AG04449 (cell line): Measurements from ENCODE around the gene MRPL18.

Experiments
- CTCF ChIA-PET: fragments of 350-600 bp; formaldehyde crosslinking; extraction: SDS; loops from one replicate; lab custom pipeline; 2021; ENCODE audit warnings: antibody characterized with exemption; lab: Yijun Ruan, JAX
- POLR2A ChIA-PET: fragments of 400-600, 350-600 bp; formaldehyde crosslinking; extraction: SDS; loops from one replicate; lab custom pipeline; 2020; ENCODE audit warnings: antibody characterized with exemption, inconsistent platforms; lab: Yijun Ruan, JAX
- DNase-seq: peaks from one replicate; pipeline ENCODE4 v3.0.0-alpha.2; 2010; ENCODE audit warnings: low read depth, low spot score
- H3K4me3 ChIP-seq: 2 replicates; pipeline ENCODE4 v1.5.1; 2011; ENCODE audit warnings: low read depth, mild to moderate bottlenecking, control low read depth, low read length
- TF ChIP-seq, protein P1 (sequence below): IDR thresholded peaks from one replicate; pipeline ENCODE4 v1.5.1; 2011; ENCODE audit warnings: mild to moderate bottlenecking, moderate library complexity, low read length, control low read depth, inconsistent platforms; ENCODE audit not compliant: insufficient read depth; ENCODE audit errors: missing control alignments

MRPL18 gene

DNA sequence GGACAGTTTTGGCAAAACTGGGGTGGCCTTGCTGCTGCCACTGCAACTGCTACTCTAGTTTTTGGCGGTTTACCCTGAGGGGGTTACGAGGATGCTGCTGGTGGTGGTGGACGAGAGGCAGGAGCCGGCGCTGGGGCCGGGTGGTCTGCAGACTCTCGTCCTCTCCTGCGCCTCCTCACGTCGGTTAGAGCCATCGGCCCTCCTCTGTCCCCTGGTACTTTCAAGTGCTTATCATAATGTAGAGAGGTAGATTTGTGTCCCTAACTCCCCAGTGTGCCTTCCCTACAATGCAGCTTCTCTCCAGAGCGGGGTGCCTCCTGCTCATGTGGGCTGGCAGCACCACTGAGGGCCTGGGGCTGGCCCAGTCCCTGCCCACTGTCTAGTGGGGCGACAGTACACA, 35.7 kb downstream of the MRPL18 start:
- TF ChIP-seq, protein P1, sequence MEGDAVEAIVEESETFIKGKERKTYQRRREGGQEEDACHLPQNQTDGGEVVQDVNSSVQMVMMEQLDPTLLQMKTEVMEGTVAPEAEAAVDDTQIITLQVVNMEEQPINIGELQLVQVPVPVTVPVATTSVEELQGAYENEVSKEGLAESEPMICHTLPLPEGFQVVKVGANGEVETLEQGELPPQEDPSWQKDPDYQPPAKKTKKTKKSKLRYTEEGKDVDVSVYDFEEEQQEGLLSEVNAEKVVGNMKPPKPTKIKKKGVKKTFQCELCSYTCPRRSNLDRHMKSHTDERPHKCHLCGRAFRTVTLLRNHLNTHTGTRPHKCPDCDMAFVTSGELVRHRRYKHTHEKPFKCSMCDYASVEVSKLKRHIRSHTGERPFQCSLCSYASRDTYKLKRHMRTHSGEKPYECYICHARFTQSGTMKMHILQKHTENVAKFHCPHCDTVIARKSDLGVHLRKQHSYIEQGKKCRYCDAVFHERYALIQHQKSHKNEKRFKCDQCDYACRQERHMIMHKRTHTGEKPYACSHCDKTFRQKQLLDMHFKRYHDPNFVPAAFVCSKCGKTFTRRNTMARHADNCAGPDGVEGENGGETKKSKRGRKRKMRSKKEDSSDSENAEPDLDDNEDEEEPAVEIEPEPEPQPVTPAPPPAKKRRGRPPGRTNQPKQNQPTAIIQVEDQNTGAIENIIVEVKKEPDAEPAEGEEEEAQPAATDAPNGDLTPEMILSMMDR: no peak
- no peak overlapping the region for H3K4me3 ChIP-seq
- ChIA-PET CTCF (no interaction called here), POLR2A (no interaction called here)
- DNase-seq: no peak

DNA sequence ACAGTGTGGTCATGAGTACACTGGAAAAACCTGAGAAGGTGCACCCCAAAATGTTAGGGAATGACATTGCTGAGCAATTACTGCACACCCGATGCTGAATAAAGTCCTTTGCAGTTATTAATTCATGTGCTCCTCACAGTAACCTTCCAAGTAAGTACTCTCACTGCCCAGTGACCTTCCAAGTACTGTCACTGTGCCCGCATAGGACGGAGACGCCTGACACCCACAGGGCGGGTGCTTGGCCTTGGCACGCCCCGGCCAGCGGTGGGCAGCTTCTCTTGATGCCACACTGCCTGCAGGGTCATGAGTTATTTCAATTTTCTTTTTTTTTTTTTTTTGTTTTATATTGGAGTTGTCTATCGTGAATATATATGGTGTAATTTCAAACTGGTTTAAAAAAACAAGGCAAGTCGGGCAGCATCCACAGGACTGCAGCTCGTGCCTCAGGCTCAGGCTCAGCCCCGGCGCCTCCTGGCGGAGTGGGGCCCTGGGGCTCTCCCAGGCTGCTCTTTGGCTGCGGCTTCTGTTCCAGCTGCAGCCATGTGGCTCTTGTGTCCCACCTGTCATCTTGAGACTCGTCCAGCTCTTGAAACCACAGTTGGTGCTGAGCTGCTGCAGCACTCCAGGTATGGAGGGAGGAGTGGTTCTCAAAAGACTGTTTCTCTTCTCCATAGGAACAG, 36.8 kb downstream of the MRPL18 start:
- ChIA-PET POLR2A (no interaction called here), CTCF (no interaction called here)
- DNase-seq: no peak

DNA sequence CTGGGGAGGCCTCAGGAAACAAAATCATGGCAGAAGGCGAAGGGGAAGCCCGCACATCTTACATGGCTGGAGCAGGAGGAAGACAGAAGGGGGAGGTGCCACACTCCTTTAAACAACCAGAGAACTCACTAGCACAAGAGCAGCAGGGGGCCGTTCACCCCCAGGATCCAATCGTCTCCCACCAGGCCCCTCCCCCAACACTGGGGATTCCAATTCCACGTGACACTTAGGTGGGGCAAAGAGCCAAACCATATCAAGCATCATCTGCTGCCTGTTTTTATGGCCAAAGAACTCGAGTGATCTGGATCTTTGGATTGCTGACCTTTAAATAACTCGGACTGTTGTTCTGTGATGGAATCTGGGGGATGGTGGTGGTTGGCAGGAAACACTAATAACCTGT, 37.8 kb downstream of the MRPL18 start:
- CTCF ChIA-PET: interaction anchor here (1.2 kb wide), 1 partner anchor 13 kb away, joined by 3 read pairs; no protein-coding TSS in a partner anchor
- POLR2A ChIA-PET: no interaction called here
- no peak overlapping the region for H3K4me3 ChIP-seq
- TF ChIP-seq, protein P1: no peak
- DNase-seq: no peak

More for the DNA sequence above, 36.8 kb downstream of the MRPL18 start:
- TF ChIP-seq, protein P1: no peak
- no peak overlapping the region for H3K4me3 ChIP-seq

DNA sequence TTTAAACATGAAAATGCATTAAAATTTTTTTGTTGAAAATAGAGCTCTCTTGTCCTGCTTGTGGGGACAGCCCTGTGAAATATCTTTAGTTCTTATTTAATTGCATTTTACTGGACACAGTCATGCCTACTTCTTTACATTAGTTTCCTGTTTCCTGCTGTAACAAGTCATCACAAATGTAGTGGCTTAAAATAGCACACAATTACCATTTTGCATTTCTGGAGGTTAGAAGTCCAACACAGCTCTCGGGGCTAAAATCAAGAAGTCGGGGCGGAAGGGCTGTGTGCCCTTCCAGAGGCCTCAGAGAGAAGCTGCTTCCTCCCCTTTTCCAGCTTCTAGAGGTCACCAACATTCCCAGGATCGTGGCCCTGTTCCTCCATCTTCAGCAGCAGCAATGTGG, 39.3 kb downstream of the MRPL18 start:
- ChIA-PET CTCF (interaction anchor here (1.2 to 1.3 kb wide), 2 partner anchors 14 to 22 kb away, joined by 3 to 4 read pairs; no protein-coding TSS in a partner anchor), POLR2A (interaction anchor here (0.7 to 1.1 kb wide), 2 partner anchors 40 to 124 kb away, joined by 3 to 4 read pairs; partner anchors contain the start of gene TCP1)
- no peak overlapping the region for H3K4me3 ChIP-seq
- DNase-seq: peak; percentile 10
- TF ChIP-seq, protein P1: no peak

DNA sequence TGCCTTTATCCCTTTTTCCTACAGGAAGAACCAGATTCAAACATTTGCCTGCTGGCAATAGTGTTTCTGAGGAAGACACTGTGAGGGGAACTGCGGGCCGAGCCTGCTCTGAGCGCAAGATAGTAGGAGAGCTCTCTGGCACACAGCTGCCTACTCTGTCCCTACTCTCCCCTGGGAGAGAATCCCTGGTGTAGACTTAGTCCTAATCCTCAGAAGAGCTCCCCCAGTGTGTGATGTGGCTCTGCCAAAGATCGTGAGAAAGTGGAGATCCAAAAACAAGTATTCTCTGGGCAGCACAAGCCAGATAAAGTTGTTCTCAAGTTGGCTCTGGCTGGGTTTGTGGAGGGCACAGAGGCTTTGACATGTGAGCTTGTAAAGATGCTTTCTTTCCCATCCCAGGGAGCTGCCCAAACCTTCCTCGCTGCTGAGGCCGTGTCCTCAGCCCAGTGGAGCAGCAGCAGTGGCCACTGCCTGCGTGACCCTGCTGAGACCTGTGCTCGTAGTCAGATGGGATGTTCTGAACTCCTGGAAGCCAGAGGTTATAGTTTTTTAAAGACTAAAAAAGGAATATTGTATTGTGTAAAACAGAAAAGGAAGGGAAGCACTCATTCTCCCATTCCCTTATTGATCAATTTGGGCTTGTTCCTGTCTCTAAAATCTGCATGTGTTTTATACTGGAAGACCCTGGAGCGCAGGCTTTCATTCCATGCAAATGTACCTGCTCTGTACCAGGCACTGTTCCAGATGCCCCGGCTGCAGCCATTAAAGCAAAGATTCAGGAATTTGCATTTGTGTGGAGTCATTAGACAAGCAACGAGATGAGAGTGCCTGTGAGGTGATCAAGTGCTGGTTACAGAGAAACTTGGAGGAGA, 40.5 kb downstream of the MRPL18 start:
- no peak overlapping the region for H3K4me3 ChIP-seq
- TF ChIP-seq, protein P1: no peak
- ChIA-PET POLR2A (interaction anchor here (0.7 kb wide), 1 partner anchor 312 kb away, joined by 3 read pairs; no protein-coding TSS in a partner anchor), CTCF (no interaction called here)
- DNase-seq: no peak

DNA sequence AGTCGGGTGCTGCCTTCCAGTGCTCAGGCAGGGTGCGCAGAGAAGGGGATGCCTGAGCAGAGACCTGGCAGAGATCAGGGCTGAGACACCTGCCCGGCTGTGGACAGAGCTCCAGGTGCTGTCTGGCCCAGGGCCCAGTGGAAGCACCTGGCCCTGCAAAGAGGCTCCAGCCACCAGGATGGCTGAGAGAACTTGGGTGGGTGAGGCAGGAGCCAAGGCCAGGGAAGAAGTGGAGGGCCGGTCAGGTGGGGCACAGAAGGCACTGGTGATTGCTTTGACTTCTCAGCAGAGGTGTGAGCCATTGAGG, 41.1 kb downstream of the MRPL18 start:
- ChIA-PET POLR2A (no interaction called here), CTCF (no interaction called here)
- TF ChIP-seq, protein P1: no peak
- no peak overlapping the region for H3K4me3 ChIP-seq
- no peak for DNase-seq
